RWPE1 (cell line): ENCODE results near the gene BLTP3B.

ENCODE experiments used
- CTCF ChIA-PET: fragments of 350-600 bp; sonication (Branson Sonifier 250); formaldehyde crosslinking; extraction: SDS; loops from one replicate; lab custom pipeline; 2021; lab: Yijun Ruan, JAX
- POLR2A ChIA-PET: fragments of 400-600 bp; formaldehyde crosslinking; extraction: SDS; loops from one replicate; lab custom pipeline; 2020; ENCODE audit warnings: antibody characterized with exemption; ENCODE audit not compliant: low non-redundant PET; lab: Yijun Ruan, JAX
- DNase-seq: peaks from one replicate; pipeline ENCODE4 v3.0.0; 2012; ENCODE audit warnings: low spot score
- H3K27ac ChIP-seq: fragments of 450-650 bp; 2 replicates; pipeline ENCODE4 v1.5.1; 2017
- CTCF ChIP-seq: fragments of 450-650 bp; conservative IDR thresholded peaks from 2 replicates; pipeline ENCODE4 v1.5.1; 2017; ENCODE audit warnings: low read depth, mild to moderate bottlenecking

The BLTP3B gene

GRCh38 chr12:100154474-100155247 lies 12.0 kb upstream of the BLTP3B start:
- TF ChIP-seq CTCF: peak; percentile 82
- ChIA-PET CTCF (interaction anchor here (0.6 to 2.1 kb wide), 13 partner anchors 8 to 561 kb away, joined by 3 to 10 read pairs (median 3); partner anchors contain the start of gene ACTR6), POLR2A (no interaction called here)
- DNase-seq: peak; percentile 38
- H3K27ac ChIP-seq: no peak overlapping the region

- ChIA-PET POLR2A (no interaction called here), CTCF (interaction anchor here (0.7 kb wide), 1 partner anchor 579 kb away, joined by 4 read pairs; no protein-coding TSS in a partner anchor)
These were observed 10.5 kb upstream of the BLTP3B start for GRCh38 chr12:100153131-100153530.

GRCh38 chr12:100151769-100152168 lies 9.1 kb upstream of the BLTP3B start:
- CTCF ChIA-PET: interaction anchor here (1.2 kb wide), 1 partner anchor 78 kb away, joined by 8 read pairs; no protein-coding TSS in a partner anchor
- TF ChIP-seq CTCF: no peak
- POLR2A ChIA-PET: no interaction called here
- H3K27ac ChIP-seq: no peak overlapping the region
- DNase-seq: no peak

More at GRCh38 chr12:100153131-100153530, 10.5 kb upstream of the BLTP3B start:
- no peak overlapping the region for H3K27ac ChIP-seq
- no peak for DNase-seq
- TF ChIP-seq CTCF: no peak

- CTCF ChIA-PET: interaction anchor here (1.4 kb wide), 1 partner anchor 9 kb away, joined by 7 read pairs; no protein-coding TSS in a partner anchor
- POLR2A ChIA-PET: no interaction called here
- TF ChIP-seq CTCF: no peak
These were observed 3.6 kb upstream of the BLTP3B start for GRCh38 chr12:100146252-100146651.

GRCh38 chr12:100145643-100146042 lies 3.0 kb upstream of the BLTP3B start:
- POLR2A ChIA-PET: no interaction called here
- CTCF ChIA-PET: interaction anchor here (1.4 kb wide), 1 partner anchor 9 kb away, joined by 7 read pairs; no protein-coding TSS in a partner anchor
- DNase-seq: no peak
- no peak for TF ChIP-seq CTCF
- H3K27ac ChIP-seq: no peak overlapping the region

More at GRCh38 chr12:100146252-100146651, 3.6 kb upstream of the BLTP3B start:
- DNase-seq: no peak
- H3K27ac ChIP-seq: no peak overlapping the region

- ChIA-PET POLR2A (no interaction called here), CTCF (no interaction called here)
- TF ChIP-seq CTCF: no peak
- peak overlapping the region; percentile 95 for H3K27ac ChIP-seq
- DNase-seq: peak; percentile 34
These were observed 450 bp downstream of the BLTP3B start for GRCh38 chr12:100141998-100142850.
